ENCODE measurements around the gene PNPT1.

DNA sequence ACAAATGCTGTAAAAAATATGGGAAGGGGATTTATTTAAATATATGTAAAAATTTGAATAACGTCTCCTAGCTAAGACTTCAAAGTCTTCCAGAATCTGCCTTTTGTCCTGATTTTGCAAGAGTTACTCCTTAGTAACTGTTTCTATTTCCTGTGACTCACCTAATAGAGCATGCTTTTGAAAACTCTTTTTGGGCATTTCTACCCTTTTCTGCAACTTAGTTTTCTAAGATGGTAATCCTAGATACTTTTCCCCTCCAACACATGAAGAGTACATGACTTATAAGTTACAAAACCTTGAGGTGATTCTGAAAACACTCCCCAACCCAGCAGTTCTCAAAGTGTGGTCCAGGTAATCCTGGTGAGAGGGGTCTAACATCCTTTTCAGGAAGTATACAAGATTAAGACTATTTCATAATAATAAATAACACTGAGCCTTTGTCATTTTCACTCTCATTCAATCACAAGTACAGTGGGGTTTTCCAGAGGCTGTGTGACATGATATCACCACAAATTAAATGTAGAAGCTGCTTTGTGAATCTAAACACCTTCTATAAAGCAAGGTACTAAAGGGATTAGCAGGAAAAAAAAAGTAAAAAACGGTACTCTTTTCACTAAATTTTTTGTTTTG is 108.1 kb downstream of the PNPT1 start:
- no peak for TF ChIP-seq POLR2A (IDR thresholded peaks at IDR 0.05; ENCODE audit: low read length)
- TF ChIP-seq CTCF (IDR thresholded peaks at IDR 0.05), result no peak
- TF ChIP-seq RCOR1 (IDR thresholded peaks at IDR 0.05; ENCODE audit: low read depth, low read length), result no peak
- TF ChIP-seq RAD21 (conservative IDR thresholded peaks at IDR 0.05 in 1 of 2, IDR thresholded peaks at IDR 0.05 in 1 of 2), result no peak
- TF ChIP-seq RFX5 (IDR thresholded peaks at IDR 0.05), result no peak
- no peak for TF ChIP-seq NPAS2 (CRISPR knock-in tag; IDR thresholded peaks at IDR 0.05; ENCODE audit: borderline replicate concordance)
- no peak for TF ChIP-seq EP300 (IDR thresholded peaks at IDR 0.05)
- no peak for TF ChIP-seq SREBF2 (IDR thresholded peaks at IDR 0.05)
- no peak for TF ChIP-seq ESRRA (IDR thresholded peaks at IDR 0.05; ENCODE audit: borderline replicate concordance, low read length)
- TF ChIP-seq REST (IDR thresholded peaks at IDR 0.05), result no peak
- no peak for TF ChIP-seq BCL3 (IDR thresholded peaks at IDR 0.05)
- TF ChIP-seq RARB (CRISPR knock-in tag; IDR thresholded peaks at IDR 0.05), result no peak

Data from A549 (cell line).